ENCODE measurements around the gene SCIN.

- no peak for TF ChIP-seq CTCF (conservative IDR thresholded peaks at IDR 0.05; ENCODE audit: low read depth, low read length)
- no peak for TF ChIP-seq EZH2 (IDR thresholded peaks at IDR 0.05; ENCODE audit: borderline replicate concordance, low read depth, low read length, poor library complexity, severe bottlenecking)
Measured at GRCh38 chr7:12583922-12584321, 13.4 kb downstream of the SCIN start.

Measured in A673 (cell line).